Neural cell (in vitro differentiated cells): ENCODE measurements around the gene TULP4. TPM values are rescaled to one million over a fixed set of nuclear protein-coding genes. Genes with fewer than 3 reads are reported as not detected.

ENCODE experiments used
- H2AFZ ChIP-seq: fragments of 200-600, 300-800 bp; sonication (generic), shearing (Covaris generic); 2 replicates; pipeline ENCODE4 v1.6.0; 2014; ENCODE audit warnings: low read depth, mild to moderate bottlenecking, antibody characterized with exemption, low read length, moderate library complexity
- H3F3A ChIP-seq: fragments of 200-600 bp; shearing (Covaris generic); 2 replicates; pipeline ENCODE4 v1.6.1; 2016; ENCODE audit warnings: mild to moderate bottlenecking, moderate library complexity, mixed read lengths, antibody characterized with exemption, low read length; ENCODE audit not compliant: insufficient read depth, poor library complexity, severe bottlenecking
- H3K27ac ChIP-seq: fragments of 200-600, 300-800 bp; sonication (generic), shearing (Covaris generic); 2 replicates; pipeline ENCODE4 v1.5.1; 2014; ENCODE audit warnings: mild to moderate bottlenecking, low read length, moderate library complexity
- H3K27me3 ChIP-seq: fragments of 300-800, 200-600 bp; sonication (generic), shearing (Covaris generic); 2 replicates; pipeline ENCODE4 v1.6.0; 2014; ENCODE audit warnings: mild to moderate bottlenecking, low read depth, low read length, moderate library complexity; ENCODE audit not compliant: insufficient read depth
- H3K36me3 ChIP-seq: fragments of 300-800, 200-600 bp; sonication (generic), shearing (Covaris generic); 2 replicates; pipeline ENCODE4 v1.5.1; 2014; ENCODE audit warnings: mild to moderate bottlenecking, antibody characterized with exemption, low read length, moderate library complexity; ENCODE audit not compliant: insufficient read depth
- H3K4me2 ChIP-seq: fragments of 300-800, 200-600 bp; sonication (generic), shearing (Covaris generic); 2 replicates; pipeline ENCODE4 v1.6.0; 2014; ENCODE audit warnings: mild to moderate bottlenecking, low read length
- H3K4me3 ChIP-seq: fragments of 300-800, 200-600 bp; sonication (generic), shearing (Covaris generic); 2 replicates; pipeline ENCODE4 v1.5.1; 2014; ENCODE audit warnings: mild to moderate bottlenecking, low read length, moderate library complexity
- H3K79me2 ChIP-seq: fragments of 200-600 bp; shearing (Covaris generic); replicated peaks from 2 replicates; pipeline ENCODE4 v1.6.0; 2014; ENCODE audit warnings: mild to moderate bottlenecking, low read length, moderate library complexity; ENCODE audit not compliant: insufficient read depth
- H3K9ac ChIP-seq: fragments of 300-800, 200-600 bp; sonication (generic), shearing (Covaris generic); 2 replicates; pipeline ENCODE4 v1.6.1; 2016; ENCODE audit warnings: mild to moderate bottlenecking, low read length, mixed read lengths
- H3K9me2 ChIP-seq: fragments of 200-600 bp; shearing (Covaris generic); 2 replicates; pipeline ENCODE4 v1.6.1; 2016; ENCODE audit warnings: mild to moderate bottlenecking, low read length, mixed read lengths; ENCODE audit not compliant: insufficient read depth
- H3K9me3 ChIP-seq: fragments of 200-600, 300-800 bp; sonication (generic), shearing (Covaris generic); 2 replicates; pipeline ENCODE4 v1.6.1; 2016; ENCODE audit warnings: mild to moderate bottlenecking, mixed run types, low read length, moderate library complexity, mixed read lengths
- H4K20me1 ChIP-seq: fragments of 200-600 bp; shearing (Covaris generic); 2 replicates; pipeline ENCODE4 v1.6.1; 2016; ENCODE audit warnings: mild to moderate bottlenecking, mixed run types; ENCODE audit not compliant: insufficient read depth
- CTCF ChIP-seq: fragments of 450-650 bp; IDR thresholded peaks from 2 replicates; pipeline ENCODE4 v1.5.1; 2014; ENCODE audit warnings: antibody characterized with exemption, mild to moderate bottlenecking, moderate library complexity; ENCODE audit not compliant: poor library complexity, severe bottlenecking
- EP300 ChIP-seq: fragments of 450-650 bp; conservative IDR thresholded peaks from 2 replicates; pipeline ENCODE4 v1.6.1; 2014; ENCODE audit warnings: antibody characterized with exemption, mild to moderate bottlenecking, moderate library complexity; ENCODE audit not compliant: poor library complexity, severe bottlenecking
- EZH2 ChIP-seq: fragments of 200-600, 300-800 bp; shearing (Covaris generic), sonication (generic); IDR thresholded peaks from 2 replicates; pipeline ENCODE4 v1.6.1; 2014; ENCODE audit warnings: antibody characterized with exemption, low read length, borderline replicate concordance, mild to moderate bottlenecking; ENCODE audit not compliant: insufficient read depth, poor library complexity, severe bottlenecking
- MXI1 ChIP-seq: fragments of 450-650 bp; conservative IDR thresholded peaks from 2 replicates; pipeline ENCODE4 v1.6.1; 2014; ENCODE audit warnings: antibody characterized with exemption, mild to moderate bottlenecking; ENCODE audit not compliant: poor library complexity, severe bottlenecking
- POLR2AphosphoS5 ChIP-seq: IDR thresholded peaks from 2 replicates; pipeline ENCODE4 v1.6.1; 2012
- RAD21 ChIP-seq: fragments of 450-650 bp; conservative IDR thresholded peaks from 2 replicates; pipeline ENCODE4 v1.6.1; 2014; ENCODE audit warnings: antibody characterized with exemption, mild to moderate bottlenecking, moderate library complexity
- REST ChIP-seq: IDR thresholded peaks from 2 replicates; pipeline ENCODE4 v1.6.1; 2012; ENCODE audit warnings: borderline replicate concordance
- SMC3 ChIP-seq: fragments of 450-650 bp; conservative IDR thresholded peaks from 2 replicates; pipeline ENCODE4 v1.6.1; 2014; ENCODE audit warnings: antibody characterized with exemption, mild to moderate bottlenecking, moderate library complexity; ENCODE audit not compliant: poor library complexity
- TAF1 ChIP-seq: IDR thresholded peaks from 2 replicates; pipeline ENCODE4 v1.6.1; 2012; ENCODE audit warnings: low read depth
- polyA plus RNA-seq: library from polyadenylated mRNA; depleted of rRNA; stranded (reverse); fragments of >200 nt; gene quantifications from 2 replicates; pipeline ENCODE4 v1.2.3, GENCODE V29; 2014

The TULP4 gene
- polyA plus RNA-seq, 1 donor from 2014 or later = 30.6 TPM

GRCh38 chr6:158370805-158371204 is 58.5 kb downstream of the TULP4 start:
- H3K36me3 ChIP-seq = no peaks in the 10 kb centered on the region
- no peaks in the 10 kb centered on the region for H3F3A ChIP-seq
- H3K9me3 ChIP-seq = no peaks in the 10 kb centered on the region
- H4K20me1 ChIP-seq = no peaks in the 10 kb centered on the region
- no peaks in the 10 kb centered on the region for H3K9me2 ChIP-seq
- H2AFZ ChIP-seq = no peak overlapping the region
- H3K4me2 ChIP-seq = no peak overlapping the region
- no peaks in the 10 kb centered on the region for H3K27me3 ChIP-seq
- no peak for TF ChIP-seq EZH2
- no peak for TF ChIP-seq TAF1
- TF ChIP-seq SMC3 = no peak
- no peak for TF ChIP-seq REST
- no peak for TF ChIP-seq EP300
- no peak for TF ChIP-seq CTCF
- TF ChIP-seq MXI1 = no peak
- TF ChIP-seq RAD21 = no peak
- TF ChIP-seq POLR2AphosphoS5 = no peak
- no peak overlapping the region for H3K4me3 ChIP-seq
- no peaks in the 10 kb centered on the region for H3K79me2 ChIP-seq
- no peak overlapping the region for H3K9ac ChIP-seq
- H3K27ac ChIP-seq = no peak overlapping the region

DNA sequence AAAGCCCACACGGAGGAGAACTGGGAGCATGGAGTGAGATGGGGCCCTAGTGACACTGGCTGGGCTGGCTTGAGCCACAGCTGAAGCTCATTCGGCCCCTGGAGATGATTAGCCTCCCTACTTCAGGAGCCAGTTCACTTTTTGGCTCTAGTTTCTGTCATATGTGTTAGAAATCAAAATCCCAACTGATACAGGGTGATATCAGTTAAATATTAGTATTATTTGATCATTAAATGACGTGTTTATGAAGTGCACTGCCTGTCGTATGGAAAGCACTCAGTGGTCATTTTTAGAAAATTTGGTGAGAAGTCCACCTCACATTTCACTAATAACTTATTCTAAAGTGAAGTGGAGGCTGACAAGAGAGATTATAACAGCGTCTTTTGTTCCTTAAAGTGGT is 59.0 kb downstream of the TULP4 start:
- Histone ChIP-seq H3K9me3 (no peaks in the 10 kb centered on the region), H3K9ac (no peak overlapping the region)

DNA sequence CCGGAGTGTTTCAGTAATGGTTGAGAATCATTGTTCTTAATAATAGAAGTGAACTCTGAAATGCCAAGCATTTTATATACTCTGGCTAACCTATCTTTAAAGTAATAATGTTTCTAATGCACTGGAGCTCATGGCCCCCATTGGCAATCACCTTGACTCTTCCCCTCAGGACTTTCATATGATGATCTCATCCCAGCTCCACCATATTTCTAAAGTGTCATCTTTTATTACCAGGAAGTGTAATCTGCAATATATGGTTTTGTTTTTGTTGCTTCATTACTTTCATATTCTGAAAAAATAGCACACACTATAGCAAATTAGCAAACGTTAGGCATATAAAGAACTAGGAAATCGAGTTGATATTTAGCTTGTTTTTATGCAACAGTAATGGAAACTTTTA is 60.3 kb downstream of the TULP4 start:
- no peaks in the 10 kb centered on the region for H3K9me3 ChIP-seq
- no peak overlapping the region for H3K4me2 ChIP-seq
- no peaks in the 10 kb centered on the region for H3K27me3 ChIP-seq
- no peaks in the 10 kb centered on the region for H3K9me2 ChIP-seq
- no peak overlapping the region for H3K4me3 ChIP-seq
- H3K36me3 ChIP-seq = no peaks in the 10 kb centered on the region
- no peaks in the 10 kb centered on the region for H3K79me2 ChIP-seq
- no peaks in the 10 kb centered on the region for H4K20me1 ChIP-seq
- H3K27ac ChIP-seq = no peak overlapping the region
- no peak overlapping the region for H3K9ac ChIP-seq
- no peaks in the 10 kb centered on the region for H3F3A ChIP-seq
- no peak overlapping the region for H2AFZ ChIP-seq
- TF ChIP-seq POLR2AphosphoS5 (no peak), RAD21 (no peak), MXI1 (no peak), TAF1 (no peak), SMC3 (no peak), CTCF (no peak), REST (no peak), EZH2 (no peak), EP300 (no peak)

More for the DNA sequence above, 59.0 kb downstream of the TULP4 start:
- Histone ChIP-seq H3K36me3 (no peaks in the 10 kb centered on the region), H2AFZ (no peak overlapping the region), H4K20me1 (no peaks in the 10 kb centered on the region), H3K27ac (no peak overlapping the region), H3F3A (no peaks in the 10 kb centered on the region), H3K27me3 (no peaks in the 10 kb centered on the region), H3K4me2 (no peak overlapping the region), H3K9me2 (no peaks in the 10 kb centered on the region), H3K4me3 (no peak overlapping the region), H3K79me2 (no peaks in the 10 kb centered on the region)
- TF ChIP-seq MXI1 = no peak
- TF ChIP-seq SMC3 = no peak
- no peak for TF ChIP-seq EP300
- TF ChIP-seq TAF1 = no peak
